OCI-LY3 (cell line): ENCODE results near the gene TBX1.
"Not testable (repeated sequence)": the region's sequence is repeated elsewhere in the genome, so short reads cannot be mapped to it uniquely, and the experiment has no call there.

Source experiments
- H2AFZ ChIP-seq: fragments of 200-600, 300-600 bp; shearing (Covaris generic); 2 replicates; pipeline ENCODE4 v1.6.0; 2014; ENCODE audit warnings: antibody characterized with exemption, low read depth, low read length
- H3K27ac ChIP-seq: fragments of 200-600, 300-600 bp; sonication (generic); 2 replicates; pipeline ENCODE4 v1.5.1; 2014; ENCODE audit warnings: mild to moderate bottlenecking, low read length, moderate library complexity, mixed read lengths
- H3K27me3 ChIP-seq: fragments of 200-600, 300-600 bp; sonication (generic); 2 replicates; pipeline ENCODE4 v1.6.1; 2014; ENCODE audit warnings: low read depth, low read length, mixed read lengths
- H3K36me3 ChIP-seq: fragments of 200-600, 300-600 bp; sonication (generic); replicated peaks from 2 replicates; pipeline ENCODE3; 2014; ENCODE audit warnings: low read depth, low read length, mixed read lengths
- H3K4me1 ChIP-seq: fragments of 300-600, 200-600 bp; sonication (generic); 2 replicates; pipeline ENCODE4 v1.6.1; 2014; ENCODE audit warnings: low read length, mixed read lengths
- H3K4me2 ChIP-seq: fragments of 200-600, 300-600 bp; sonication (generic); 2 replicates; pipeline ENCODE4 v1.6.1; 2014; ENCODE audit warnings: low read length, mixed read lengths
- H3K4me3 ChIP-seq: fragments of 300-600, 200-600 bp; sonication (generic); 2 replicates; pipeline ENCODE4 v1.5.1; 2014; ENCODE audit warnings: antibody characterized with exemption, mild to moderate bottlenecking, low read length, moderate library complexity
- H3K79me2 ChIP-seq: fragments of 300-600, 200-600 bp; shearing (Covaris generic); 2 replicates; pipeline ENCODE4 v1.6.1; 2014; ENCODE audit warnings: mild to moderate bottlenecking, low read length, mixed read lengths
- H3K9ac ChIP-seq: fragments of 300-600, 200-600 bp; shearing (Covaris generic); 2 replicates; pipeline ENCODE4 v1.6.0; 2014; ENCODE audit warnings: mild to moderate bottlenecking, low read length, moderate library complexity
- H3K9me3 ChIP-seq: fragments of 200-600, 300-600 bp; shearing (Covaris generic); 2 replicates; pipeline ENCODE4 v1.6.1; 2014; ENCODE audit warnings: low read length, mixed read lengths; ENCODE audit not compliant: insufficient read depth
- H4K20me1 ChIP-seq: fragments of 200-600, 300-600 bp; sonication (generic); 2 replicates; pipeline ENCODE4 v1.6.1; 2016; ENCODE audit warnings: low read length, mixed read lengths; ENCODE audit not compliant: insufficient read depth
- EZH2phosphoT487 ChIP-seq: fragments of 200-600 bp; shearing (Covaris generic); IDR thresholded peaks from 2 replicates; pipeline ENCODE4 v1.6.1; 2018; ENCODE audit warnings: antibody characterized with exemption, mixed run types, low read depth
- TF ChIP-seq, protein P1 (sequence below): fragments of 200-600, 300-600 bp; sonication (generic); IDR thresholded peaks from 2 replicates; pipeline ENCODE4 v1.5.1; 2014; ENCODE audit warnings: antibody characterized with exemption, low read length, low read depth

Gene TBX1

DNA sequence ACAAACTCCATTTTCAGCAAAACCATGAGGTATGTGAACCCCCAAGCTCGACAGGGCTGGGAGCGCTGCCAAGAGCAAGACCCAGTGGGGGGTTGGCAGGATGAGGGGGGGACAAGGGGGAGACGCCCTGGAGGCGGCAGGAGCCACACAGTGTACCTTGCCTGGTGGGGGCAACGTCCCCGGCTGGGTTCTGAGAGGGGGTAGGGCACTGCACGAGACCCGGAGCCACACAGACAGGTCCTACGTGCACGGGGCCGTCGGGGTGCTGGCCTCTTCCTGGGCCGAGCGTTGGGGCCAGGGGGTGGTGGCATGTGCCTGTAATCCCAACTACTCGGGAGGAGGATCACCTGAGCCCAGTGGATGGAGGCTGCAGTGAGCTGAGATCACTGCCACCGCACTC lies 28.8 kb downstream of the TBX1 start:
- Histone ChIP-seq H2AFZ (no peak overlapping the region), H3K36me3 (peaks cover 4% of the 10 kb centered on the region), H3K79me2 (no peaks in the 10 kb centered on the region), H3K9ac (no peak overlapping the region), H3K4me1 (no peaks in the 10 kb centered on the region), H3K9me3 (0 out of 2 replicates have a peak, but pooled peaks cover 3% of the 10 kb centered on the region), H3K4me2 (no peak overlapping the region), H3K4me3 (no peak overlapping the region), H3K27ac (no peak overlapping the region), H4K20me1 (no peaks in the 10 kb centered on the region), H3K27me3 (no peaks in the 10 kb centered on the region)
- TF ChIP-seq EZH2phosphoT487, result no peak

DNA sequence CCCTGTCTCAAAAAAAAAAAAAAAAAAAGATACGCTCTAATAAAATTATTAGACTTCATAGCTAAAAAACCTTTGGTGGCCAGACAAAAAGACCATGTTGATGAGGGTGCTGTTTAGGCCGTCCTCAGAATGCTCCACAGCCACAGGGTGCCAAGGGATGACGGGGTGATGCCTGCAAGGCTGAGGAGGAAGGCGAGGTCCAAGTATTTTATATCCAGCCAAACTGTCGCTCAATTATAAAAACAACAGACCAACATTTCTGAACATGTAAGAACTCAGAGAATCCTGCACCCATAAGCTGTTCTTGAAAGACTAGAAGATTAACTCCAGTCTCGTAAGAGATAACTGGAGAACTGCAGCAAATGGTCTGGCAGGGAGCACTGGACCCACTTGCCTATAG lies 29.2 kb downstream of the TBX1 start:
- no peak overlapping the region for H3K4me3 ChIP-seq
- H3K79me2 ChIP-seq, result no peaks in the 10 kb centered on the region
- no peaks in the 10 kb centered on the region for H3K27me3 ChIP-seq
- H4K20me1 ChIP-seq, result no peaks in the 10 kb centered on the region
- H3K36me3 ChIP-seq, result peaks cover 4% of the 10 kb centered on the region
- no peak overlapping the region for H3K4me2 ChIP-seq
- no peak overlapping the region for H2AFZ ChIP-seq
- no peaks in the 10 kb centered on the region for H3K4me1 ChIP-seq
- no peak overlapping the region for H3K27ac ChIP-seq
- no peak overlapping the region for H3K9ac ChIP-seq
- 0 out of 2 replicates have a peak, but pooled peaks cover 3% of the 10 kb centered on the region for H3K9me3 ChIP-seq
- TF ChIP-seq EZH2phosphoT487, result no peak
- TF ChIP-seq, protein P1, sequence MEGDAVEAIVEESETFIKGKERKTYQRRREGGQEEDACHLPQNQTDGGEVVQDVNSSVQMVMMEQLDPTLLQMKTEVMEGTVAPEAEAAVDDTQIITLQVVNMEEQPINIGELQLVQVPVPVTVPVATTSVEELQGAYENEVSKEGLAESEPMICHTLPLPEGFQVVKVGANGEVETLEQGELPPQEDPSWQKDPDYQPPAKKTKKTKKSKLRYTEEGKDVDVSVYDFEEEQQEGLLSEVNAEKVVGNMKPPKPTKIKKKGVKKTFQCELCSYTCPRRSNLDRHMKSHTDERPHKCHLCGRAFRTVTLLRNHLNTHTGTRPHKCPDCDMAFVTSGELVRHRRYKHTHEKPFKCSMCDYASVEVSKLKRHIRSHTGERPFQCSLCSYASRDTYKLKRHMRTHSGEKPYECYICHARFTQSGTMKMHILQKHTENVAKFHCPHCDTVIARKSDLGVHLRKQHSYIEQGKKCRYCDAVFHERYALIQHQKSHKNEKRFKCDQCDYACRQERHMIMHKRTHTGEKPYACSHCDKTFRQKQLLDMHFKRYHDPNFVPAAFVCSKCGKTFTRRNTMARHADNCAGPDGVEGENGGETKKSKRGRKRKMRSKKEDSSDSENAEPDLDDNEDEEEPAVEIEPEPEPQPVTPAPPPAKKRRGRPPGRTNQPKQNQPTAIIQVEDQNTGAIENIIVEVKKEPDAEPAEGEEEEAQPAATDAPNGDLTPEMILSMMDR, result no peak

DNA sequence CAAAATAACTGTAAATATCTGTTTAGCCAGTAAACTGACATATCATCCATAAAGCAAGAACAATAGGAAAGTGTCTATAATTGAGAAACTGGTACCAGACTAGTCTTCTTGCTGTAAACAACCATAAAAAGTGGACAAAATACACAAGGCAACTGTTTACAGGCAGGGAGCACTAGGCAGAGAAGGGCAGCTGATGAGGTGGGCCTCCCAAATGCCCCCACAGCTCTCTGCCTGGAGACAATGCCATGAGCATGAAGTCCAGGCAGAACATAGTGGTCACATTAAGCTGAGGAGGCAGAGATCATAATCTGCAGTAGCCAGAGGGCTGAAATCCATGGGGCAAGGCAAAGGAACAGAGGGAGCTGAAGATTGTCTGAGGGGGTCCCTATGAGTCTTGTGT lies 30.7 kb downstream of the TBX1 start:
- H2AFZ ChIP-seq, result no peak overlapping the region
- no peaks in the 10 kb centered on the region for H3K4me1 ChIP-seq
- no peak overlapping the region for H3K9ac ChIP-seq
- no peaks in the 10 kb centered on the region for H3K27me3 ChIP-seq
- 0 out of 2 replicates have a peak, but pooled peaks cover 3% of the 10 kb centered on the region for H3K9me3 ChIP-seq
- no peaks in the 10 kb centered on the region for H3K79me2 ChIP-seq
- H3K27ac ChIP-seq, result no peak overlapping the region
- TF ChIP-seq, protein P1, result no peak
- no peak for TF ChIP-seq EZH2phosphoT487
- no peak overlapping the region for H3K4me3 ChIP-seq
- H4K20me1 ChIP-seq, result no peaks in the 10 kb centered on the region
- H3K36me3 ChIP-seq, result peaks cover 4% of the 10 kb centered on the region
- H3K4me2 ChIP-seq, result no peak overlapping the region

DNA sequence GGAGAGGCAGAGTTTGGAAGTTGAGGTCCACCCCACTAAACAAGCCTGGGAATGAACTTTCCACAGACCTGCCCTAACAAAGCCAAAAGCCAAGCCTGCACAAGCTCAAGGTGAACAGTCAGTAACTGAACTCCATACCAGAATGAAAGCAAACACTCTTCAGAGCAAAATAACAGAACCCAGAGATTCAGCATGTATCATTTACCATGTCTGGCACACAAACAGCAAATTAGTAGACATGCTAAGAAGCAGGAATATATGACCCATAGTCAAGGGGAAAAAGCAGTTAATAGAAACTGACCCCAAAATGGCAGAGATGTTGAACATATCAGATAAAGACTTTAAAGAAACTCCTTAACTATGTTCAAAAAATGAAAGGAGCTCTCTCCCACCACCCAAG lies 31.3 kb downstream of the TBX1 start:
- H3K4me1 ChIP-seq, result no peaks in the 10 kb centered on the region
- H3K9ac ChIP-seq, result no peak overlapping the region
- no peak overlapping the region for H3K27ac ChIP-seq
- H3K27me3 ChIP-seq, result no peaks in the 10 kb centered on the region
- no peak overlapping the region for H3K4me3 ChIP-seq
- H3K79me2 ChIP-seq, result no peaks in the 10 kb centered on the region
- TF ChIP-seq EZH2phosphoT487, result no peak
- TF ChIP-seq, protein P1, result no peak
- no peak overlapping the region for H3K4me2 ChIP-seq
- H4K20me1 ChIP-seq, result no peaks in the 10 kb centered on the region
- peaks cover 4% of the 10 kb centered on the region for H3K36me3 ChIP-seq
- no peak overlapping the region for H2AFZ ChIP-seq
- 0 out of 2 replicates have a peak, but pooled peaks cover 3% of the 10 kb centered on the region for H3K9me3 ChIP-seq

DNA sequence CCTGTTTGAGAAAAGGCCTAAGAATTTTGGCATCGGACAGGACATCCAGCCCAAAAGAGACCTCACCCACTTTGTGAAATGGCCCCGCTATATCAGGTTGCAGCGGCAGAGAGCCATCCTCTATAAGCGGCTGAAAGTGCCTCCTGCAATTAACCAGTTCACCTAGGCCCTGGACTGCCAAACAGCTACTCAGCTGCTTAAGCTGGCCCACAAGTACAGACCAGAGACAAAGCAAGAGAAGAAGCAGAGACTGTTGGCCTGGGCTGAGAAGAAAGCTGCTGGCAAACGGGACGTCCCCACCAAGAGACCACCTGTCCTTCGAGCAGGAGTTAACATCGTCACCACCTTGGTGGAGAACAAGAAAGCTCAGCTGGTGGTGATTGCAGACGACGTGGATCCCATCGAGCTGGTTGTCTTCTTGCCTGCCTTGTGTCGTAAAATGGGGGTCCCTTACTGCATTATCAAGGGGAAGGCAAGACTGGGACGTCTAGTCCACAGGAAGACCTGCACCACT lies 31.9 kb downstream of the TBX1 start:
- H3K27ac ChIP-seq, H3K9me3 ChIP-seq, H3K4me2 ChIP-seq, H3K36me3 ChIP-seq, H3K79me2 ChIP-seq, H3K4me1 ChIP-seq, H3K4me3 ChIP-seq, H3K27me3 ChIP-seq, H4K20me1 ChIP-seq, H3K9ac ChIP-seq, H2AFZ ChIP-seq: not testable (repeated sequence)
